ENCODE measurements around the gene SSC4D. TPM values are rescaled to one million over a fixed set of nuclear protein-coding genes. Genes with fewer than 3 reads are reported as not detected.

SSC4D gene
- total and polyA plus RNA-seq, 9 of the 15 experiments (the other 6 are each of a cell fraction or from before 2014, with no cell fraction given), result 0.06 to 1.1 (median 0.85) TPM; not detected in 1

DNA sequence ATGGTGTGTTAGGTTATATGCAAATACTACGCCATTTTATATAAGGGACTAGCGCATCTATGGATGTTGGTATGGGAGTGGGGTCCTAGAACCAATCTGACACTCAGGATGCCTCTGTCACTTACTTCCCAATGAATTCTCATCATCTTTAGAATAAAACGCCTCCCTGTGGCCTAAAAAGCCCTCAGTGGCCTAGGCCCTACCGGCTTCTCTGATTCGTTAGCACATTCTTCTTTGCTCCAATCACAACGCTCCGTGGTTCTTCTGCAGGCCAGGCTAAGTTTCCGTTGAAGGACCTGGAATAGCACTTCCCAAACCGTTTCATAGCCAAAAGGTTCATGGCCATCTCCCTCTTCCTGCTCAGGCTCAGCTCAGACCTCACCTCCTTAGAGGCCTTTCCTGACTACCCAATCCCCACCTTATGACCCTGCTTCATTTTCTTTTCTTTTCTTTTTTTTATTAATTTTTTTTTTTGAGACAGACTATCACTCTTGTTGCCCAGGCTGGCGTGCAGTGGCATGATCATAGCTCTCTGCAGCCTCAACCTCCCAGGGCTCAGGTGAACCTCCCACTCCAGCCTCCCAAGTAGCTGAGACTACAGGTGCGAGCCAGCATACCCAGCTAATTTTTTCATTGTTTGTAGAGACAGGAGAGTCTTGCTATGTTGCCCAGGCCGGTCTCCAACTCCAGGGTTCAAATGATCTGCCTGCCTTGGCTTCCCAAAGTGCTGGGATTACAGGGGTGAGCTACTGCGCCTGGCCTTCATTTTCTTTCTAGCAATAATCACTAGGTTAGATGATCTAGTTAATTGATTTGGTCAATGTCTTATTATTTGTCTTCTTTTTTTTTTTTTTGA is 26.2 kb downstream of the SSC4D start (continued):
- TF ChIP-seq, protein P1, sequence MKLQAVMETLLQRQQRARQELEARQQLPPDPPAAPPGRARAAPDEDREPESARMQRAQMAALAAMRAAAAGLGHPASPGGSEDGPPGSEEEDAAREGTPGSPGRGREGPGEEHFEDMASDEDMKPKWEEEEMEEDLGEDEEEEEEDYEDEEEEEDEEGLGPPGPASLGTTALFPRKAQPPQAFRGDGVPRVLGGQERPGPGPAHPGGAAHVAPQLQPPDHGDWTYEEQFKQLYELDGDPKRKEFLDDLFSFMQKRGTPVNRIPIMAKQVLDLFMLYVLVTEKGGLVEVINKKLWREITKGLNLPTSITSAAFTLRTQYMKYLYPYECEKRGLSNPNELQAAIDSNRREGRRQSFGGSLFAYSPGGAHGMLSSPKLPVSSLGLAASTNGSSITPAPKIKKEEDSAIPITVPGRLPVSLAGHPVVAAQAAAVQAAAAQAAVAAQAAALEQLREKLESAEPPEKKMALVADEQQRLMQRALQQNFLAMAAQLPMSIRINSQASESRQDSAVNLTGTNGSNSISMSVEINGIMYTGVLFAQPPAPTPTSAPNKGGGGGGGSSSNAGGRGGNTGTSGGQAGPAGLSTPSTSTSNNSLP (IDR thresholded peaks at IDR 0.05; ENCODE audit: borderline replicate concordance, low read depth, low read length), result peak; percentile 99
- no peak for TF ChIP-seq PCBP1 (IDR thresholded peaks at IDR 0.05; ENCODE audit: low read depth, low read length, poor library complexity, severe bottlenecking)
- TF ChIP-seq POLR2H (tag; IDR thresholded peaks at IDR 0.05; ENCODE audit: low read depth), result no peak
- TF ChIP-seq HDAC3 (IDR thresholded peaks at IDR 0.05; ENCODE audit: borderline replicate concordance, partially characterized antibody), result no peak
- TF ChIP-seq CEBPB (tag; IDR thresholded peaks at IDR 0.05), result no peak
- TF ChIP-seq NCOA4 (IDR thresholded peaks at IDR 0.05; ENCODE audit: partially characterized antibody), result no peak
- TF ChIP-seq ZNF77 (CRISPR knock-in tag; IDR thresholded peaks at IDR 0.05), result no peak
- peak; percentile 90 for TF ChIP-seq BRD9 (IDR thresholded peaks at IDR 0.05; ENCODE audit: low read depth, partially characterized antibody)
- 0 out of 2 replicates have a peak, but pooled peaks have one; percentile 23 for TF ChIP-seq ZNF707 (CRISPR knock-in tag; conservative IDR thresholded peaks at IDR 0.05)
- no peak for TF ChIP-seq CBX1 (IDR thresholded peaks at IDR 0.05; ENCODE audit: low read depth)
- peak; percentile 78 for TF ChIP-seq NFYB (IDR thresholded peaks at IDR 0.05; ENCODE audit: extremely low read depth, insufficient read length)
- TF ChIP-seq, protein P2, sequence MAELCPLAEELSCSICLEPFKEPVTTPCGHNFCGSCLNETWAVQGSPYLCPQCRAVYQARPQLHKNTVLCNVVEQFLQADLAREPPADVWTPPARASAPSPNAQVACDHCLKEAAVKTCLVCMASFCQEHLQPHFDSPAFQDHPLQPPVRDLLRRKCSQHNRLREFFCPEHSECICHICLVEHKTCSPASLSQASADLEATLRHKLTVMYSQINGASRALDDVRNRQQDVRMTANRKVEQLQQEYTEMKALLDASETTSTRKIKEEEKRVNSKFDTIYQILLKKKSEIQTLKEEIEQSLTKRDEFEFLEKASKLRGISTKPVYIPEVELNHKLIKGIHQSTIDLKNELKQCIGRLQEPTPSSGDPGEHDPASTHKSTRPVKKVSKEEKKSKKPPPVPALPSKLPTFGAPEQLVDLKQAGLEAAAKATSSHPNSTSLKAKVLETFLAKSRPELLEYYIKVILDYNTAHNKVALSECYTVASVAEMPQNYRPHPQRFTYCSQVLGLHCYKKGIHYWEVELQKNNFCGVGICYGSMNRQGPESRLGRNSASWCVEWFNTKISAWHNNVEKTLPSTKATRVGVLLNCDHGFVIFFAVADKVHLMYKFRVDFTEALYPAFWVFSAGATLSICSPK (IDR thresholded peaks at IDR 0.05; ENCODE audit: borderline replicate concordance), result no peak
- TF ChIP-seq ZNF444 (CRISPR knock-in tag; IDR thresholded peaks at IDR 0.05), result no peak

All from K562 (cell line).